Fibroblast of pulmonary artery (primary cell): ENCODE measurements around the gene SECISBP2L.
A peak's percentile ranks its signal among the peaks of the same experiment; 100 is the strongest.

Experiments
- DNase-seq: peaks from one replicate; pipeline ENCODE4 v3.0.0-alpha.2; 2010; ENCODE audit warnings: low read depth
- H3K4me3 ChIP-seq: replicated peaks from 2 replicates; pipeline ENCODE4 v1.5.1; 2011; ENCODE audit warnings: low read depth, mild to moderate bottlenecking, control low read depth, low read length, moderate library complexity
- TF ChIP-seq, protein P1 (sequence below): IDR thresholded peaks from 2 replicates; pipeline ENCODE4 v1.5.1; 2011; ENCODE audit warnings: mild to moderate bottlenecking, control low read depth, low read length, inconsistent platforms; ENCODE audit errors: missing control alignments

SECISBP2L gene

DNA sequence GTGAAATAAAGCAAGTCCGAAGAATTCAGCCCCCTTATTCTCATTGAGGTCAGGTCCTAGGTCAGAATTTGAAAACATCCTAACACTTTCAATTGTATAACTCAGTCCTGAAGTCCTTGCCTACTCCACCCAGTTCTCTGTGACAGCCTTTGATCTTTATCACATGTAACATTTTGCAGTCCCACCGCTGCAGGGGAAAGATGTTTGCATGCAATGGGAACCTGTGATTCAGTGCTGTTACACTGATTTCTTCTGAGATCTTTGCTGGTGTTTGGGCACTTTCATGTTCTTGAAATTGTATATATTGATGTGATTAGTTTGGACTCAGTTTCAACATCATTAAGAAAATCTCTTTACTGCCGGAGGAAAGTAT is 18.0 kb upstream of the SECISBP2L start:
- no peak for DNase-seq
- TF ChIP-seq, protein P1, sequence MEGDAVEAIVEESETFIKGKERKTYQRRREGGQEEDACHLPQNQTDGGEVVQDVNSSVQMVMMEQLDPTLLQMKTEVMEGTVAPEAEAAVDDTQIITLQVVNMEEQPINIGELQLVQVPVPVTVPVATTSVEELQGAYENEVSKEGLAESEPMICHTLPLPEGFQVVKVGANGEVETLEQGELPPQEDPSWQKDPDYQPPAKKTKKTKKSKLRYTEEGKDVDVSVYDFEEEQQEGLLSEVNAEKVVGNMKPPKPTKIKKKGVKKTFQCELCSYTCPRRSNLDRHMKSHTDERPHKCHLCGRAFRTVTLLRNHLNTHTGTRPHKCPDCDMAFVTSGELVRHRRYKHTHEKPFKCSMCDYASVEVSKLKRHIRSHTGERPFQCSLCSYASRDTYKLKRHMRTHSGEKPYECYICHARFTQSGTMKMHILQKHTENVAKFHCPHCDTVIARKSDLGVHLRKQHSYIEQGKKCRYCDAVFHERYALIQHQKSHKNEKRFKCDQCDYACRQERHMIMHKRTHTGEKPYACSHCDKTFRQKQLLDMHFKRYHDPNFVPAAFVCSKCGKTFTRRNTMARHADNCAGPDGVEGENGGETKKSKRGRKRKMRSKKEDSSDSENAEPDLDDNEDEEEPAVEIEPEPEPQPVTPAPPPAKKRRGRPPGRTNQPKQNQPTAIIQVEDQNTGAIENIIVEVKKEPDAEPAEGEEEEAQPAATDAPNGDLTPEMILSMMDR = no peak
- H3K4me3 ChIP-seq = no peak overlapping the region

- DNase-seq = no peak
- no peak overlapping the region for H3K4me3 ChIP-seq
- TF ChIP-seq, protein P1 = no peak
Measured at GRCh38 chr15:49063402-49064280, 17.4 kb upstream of the SECISBP2L start.

DNA sequence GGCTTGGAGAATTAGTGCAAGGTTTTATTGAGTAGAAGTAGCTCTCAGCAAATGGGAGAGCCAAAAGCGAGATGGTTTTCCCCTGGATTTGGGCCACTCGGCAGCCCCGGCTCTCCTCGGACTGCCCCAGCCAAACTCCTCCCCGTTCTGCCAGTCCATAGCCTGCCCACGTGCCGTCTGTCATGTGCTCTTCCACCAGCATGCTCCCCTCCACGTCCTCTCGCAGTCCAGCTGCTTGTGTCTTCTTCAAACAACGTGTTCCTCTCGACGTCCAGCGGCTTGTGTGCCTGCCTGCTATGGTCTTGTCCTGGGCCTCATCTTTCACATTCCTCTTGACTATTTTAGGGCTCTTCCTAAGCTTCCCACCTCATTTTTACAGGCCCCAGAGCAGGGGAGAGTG is 16.7 kb upstream of the SECISBP2L start:
- H3K4me3 ChIP-seq = no peak overlapping the region
- no peak for DNase-seq
- TF ChIP-seq, protein P1 = no peak

GRCh38 chr15:49060710-49061495 is 14.7 kb upstream of the SECISBP2L start:
- TF ChIP-seq, protein P1 = no peak
- H3K4me3 ChIP-seq = no peak overlapping the region
- DNase-seq = peak; percentile 56

DNA sequence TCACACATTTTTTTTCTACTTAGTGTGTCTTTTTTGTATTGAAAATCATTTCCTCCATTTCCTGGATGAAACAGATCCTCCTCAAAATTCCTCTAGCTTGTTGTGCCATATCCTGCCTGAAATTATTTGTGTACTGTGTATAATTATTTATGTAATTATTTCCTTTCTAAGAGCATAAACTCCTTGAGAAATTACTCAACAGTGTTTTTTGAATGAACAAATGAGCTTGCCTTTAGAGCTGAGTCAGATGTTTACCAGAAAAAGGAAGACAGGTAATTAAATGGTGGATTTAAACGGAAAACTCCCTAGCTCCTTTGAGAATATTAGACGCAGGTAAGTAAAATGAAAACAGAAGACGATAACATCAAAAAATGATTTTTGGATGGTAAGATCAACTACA is 13.2 kb upstream of the SECISBP2L start:
- DNase-seq = no peak
- no peak overlapping the region for H3K4me3 ChIP-seq
- TF ChIP-seq, protein P1 = no peak

DNA sequence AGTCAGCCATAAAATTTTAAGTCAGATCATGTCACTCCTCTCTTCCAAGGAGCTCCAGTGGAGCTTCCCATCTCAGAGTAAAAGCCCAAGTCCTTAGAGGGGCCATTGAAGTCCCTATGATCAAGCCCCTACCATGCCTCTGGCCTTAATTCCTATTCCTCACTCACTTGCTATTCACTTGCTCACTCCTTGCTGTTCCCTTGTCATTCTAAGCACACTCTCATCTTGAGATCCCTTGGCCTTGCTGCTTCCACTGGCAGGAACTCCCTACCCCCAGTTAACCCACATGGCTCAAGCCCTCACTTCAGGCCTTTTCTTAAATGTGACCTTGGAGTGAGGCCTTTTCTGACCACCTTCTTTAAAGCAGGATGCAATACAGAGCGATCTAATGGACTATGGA is 12.3 kb upstream of the SECISBP2L start:
- H3K4me3 ChIP-seq = no peak overlapping the region
- TF ChIP-seq, protein P1 = no peak
- DNase-seq = no peak
